ENCODE measurements around the gene DAB2IP.

DNA sequence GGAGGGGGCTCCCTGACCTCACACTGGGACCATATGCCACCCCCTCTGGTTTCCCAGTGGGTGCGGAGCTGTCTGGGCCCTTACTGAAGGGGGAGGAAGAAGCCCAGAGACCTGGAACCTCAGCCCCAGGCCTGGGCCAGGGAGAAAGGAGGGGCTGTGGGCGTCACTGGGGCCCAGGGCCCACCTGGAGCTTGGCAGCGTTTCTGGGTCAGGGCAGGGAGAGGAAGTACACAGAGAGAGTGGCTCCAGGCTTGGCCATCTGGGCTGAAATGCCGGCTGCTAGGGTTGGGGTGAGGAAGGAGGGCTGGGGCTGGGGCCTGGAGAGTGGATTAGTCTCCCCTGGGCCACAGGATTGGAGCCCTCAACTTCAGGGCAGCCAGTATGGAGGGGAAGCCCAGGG lies 6.4 kb upstream of the DAB2IP start:
- TF ChIP-seq CTCF (IDR thresholded peaks at IDR 0.05) (no peak), POLR2A (IDR thresholded peaks at IDR 0.05) (no peak)

Measured in prostate gland (tissue), 2 donors.